ENCODE results near the gene MAN2B2. TPM values are rescaled to one million over a fixed set of nuclear protein-coding genes. Genes with fewer than 3 reads are reported as not detected.
"Not testable (repeated sequence)": the region's sequence is repeated elsewhere in the genome, so short reads cannot be mapped to it uniquely, and the experiment has no call there.

Gene MAN2B2
- total RNA-seq, 1 donor from 2014 or later: 5.2 TPM

GRCh38 chr4:6617246-6617645 is 42.3 kb downstream of the MAN2B2 start:
- no peak for DNase-seq

- no peak for DNase-seq
Observed at GRCh38 chr4:6618386-6619115, 43.6 kb downstream of the MAN2B2 start.

- no peak for DNase-seq
Observed at GRCh38 chr4:6619116-6619465, 44.1 kb downstream of the MAN2B2 start.

- no peak for DNase-seq
Observed at GRCh38 chr4:6619466-6620255, 44.7 kb downstream of the MAN2B2 start.

- DNase-seq: no peak
Observed at GRCh38 chr4:6620296-6620695, 45.3 kb downstream of the MAN2B2 start.

- DNase-seq: no peak
Observed at GRCh38 chr4:6620891-6621555, 46.0 kb downstream of the MAN2B2 start.

GRCh38 chr4:6621556-6621927 is 46.6 kb downstream of the MAN2B2 start:
- DNase-seq: no peak

- no peak for DNase-seq
Observed at GRCh38 chr4:6622744-6623143, 47.8 kb downstream of the MAN2B2 start.

- DNase-seq: no peak
Observed at GRCh38 chr4:6625256-6625655, 50.3 kb downstream of the MAN2B2 start.

GRCh38 chr4:6626066-6626465 is 51.1 kb downstream of the MAN2B2 start:
- no peak for DNase-seq

- DNase-seq: no peak
Observed at GRCh38 chr4:6627832-6628231, 52.8 kb downstream of the MAN2B2 start.

GRCh38 chr4:6628484-6628883 is 53.5 kb downstream of the MAN2B2 start:
- DNase-seq: not testable (repeated sequence)

- DNase-seq: no peak
Observed at GRCh38 chr4:6632125-6632524, 57.1 kb downstream of the MAN2B2 start.

GRCh38 chr4:6633091-6633906 is 58.3 kb downstream of the MAN2B2 start:
- DNase-seq: no peak

- no peak for DNase-seq
Observed at GRCh38 chr4:6634746-6635145, 59.8 kb downstream of the MAN2B2 start.

- no peak for DNase-seq
Observed at GRCh38 chr4:6639137-6639680, 64.2 kb downstream of the MAN2B2 start.

GRCh38 chr4:6640292-6641163 is 65.5 kb downstream of the MAN2B2 start, which contains the start of gene MRFAP1:
Gene MRFAP1, plus strand, starts transcription at chr4:6640685. Its CDS starts 178 bp downstream, at chr4:6640863.
- DNase-seq: peak; percentile 90

GRCh38 chr4:6641164-6641970 is 66.4 kb downstream of the MAN2B2 start:
- no peak for DNase-seq

GRCh38 chr4:6641971-6642320 is 67.0 kb downstream of the MAN2B2 start:
- DNase-seq: no peak
